GM21576 (cell line): ENCODE measurements around the gene CCDC88B.

Source experiments
- ATAC-seq: cut with Tn5 transposase; IDR thresholded peaks from one replicate; pipeline ENCODE4 v1.9.1; 2021; ENCODE audit warnings: mild to moderate bottlenecking, moderate library complexity; ENCODE audit not compliant: unreplicated experiment

CCDC88B gene

GRCh38 chr11:64341851-64342791, 2.1 kb downstream of the CCDC88B start:
- peak; percentile 43 for ATAC-seq

GRCh38 chr11:64342869-64343745, 3.1 kb downstream of the CCDC88B start:
- no peak for ATAC-seq

DNA sequence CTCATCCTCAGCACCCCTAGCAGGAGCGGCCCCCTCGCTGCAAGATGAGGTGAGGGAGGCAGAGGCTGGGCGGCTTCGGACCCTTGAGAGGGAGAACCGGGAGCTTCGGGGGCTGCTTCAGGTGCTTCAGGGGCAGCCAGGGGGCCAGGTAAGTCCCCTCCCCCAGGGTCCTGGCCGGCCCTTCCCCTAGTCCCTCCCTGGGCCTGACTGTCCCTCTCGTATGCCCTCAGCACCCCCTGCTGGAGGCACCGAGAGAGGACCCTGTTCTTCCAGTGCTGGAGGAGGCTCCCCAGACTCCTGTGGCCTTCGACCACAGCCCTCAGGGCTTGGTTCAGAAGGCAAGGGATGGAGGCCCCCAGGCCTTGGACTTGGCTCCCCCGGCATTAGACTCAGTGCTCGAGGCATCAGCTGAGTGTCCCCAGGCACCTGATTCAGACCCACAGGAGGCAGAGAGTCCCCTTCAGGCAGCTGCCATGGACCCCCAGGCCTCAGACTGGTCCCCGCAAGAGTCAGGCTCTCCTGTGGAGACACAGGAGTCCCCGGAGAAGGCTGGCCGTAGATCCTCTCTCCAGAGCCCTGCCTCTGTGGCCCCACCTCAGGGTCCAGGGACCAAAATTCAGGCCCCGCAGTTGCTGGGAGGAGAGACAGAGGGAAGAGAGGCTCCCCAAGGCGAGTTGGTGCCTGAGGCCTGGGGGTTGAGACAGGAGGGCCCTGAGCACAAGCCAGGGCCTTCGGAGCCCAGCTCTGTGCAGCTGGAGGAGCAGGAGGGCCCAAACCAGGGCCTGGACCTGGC, 4.0 kb downstream of the CCDC88B start:
- no peak for ATAC-seq

DNA sequence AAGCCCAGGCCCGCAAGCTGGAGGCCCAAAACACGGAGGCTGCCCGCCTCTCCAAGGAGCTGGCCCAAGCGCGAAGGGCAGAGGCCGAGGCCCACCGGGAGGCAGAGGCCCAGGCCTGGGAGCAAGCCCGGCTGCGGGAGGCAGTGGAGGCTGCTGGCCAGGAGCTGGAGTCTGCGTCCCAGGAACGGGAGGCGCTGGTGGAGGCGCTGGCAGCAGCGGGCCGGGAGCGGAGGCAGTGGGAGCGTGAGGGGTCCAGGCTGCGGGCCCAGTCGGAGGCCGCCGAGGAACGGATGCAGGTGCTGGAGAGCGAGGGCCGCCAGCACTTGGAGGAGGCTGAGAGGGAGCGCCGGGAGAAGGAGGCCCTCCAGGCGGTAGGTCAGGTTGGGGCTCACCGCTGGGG, 4.8 kb downstream of the CCDC88B start:
- ATAC-seq: no peak

DNA sequence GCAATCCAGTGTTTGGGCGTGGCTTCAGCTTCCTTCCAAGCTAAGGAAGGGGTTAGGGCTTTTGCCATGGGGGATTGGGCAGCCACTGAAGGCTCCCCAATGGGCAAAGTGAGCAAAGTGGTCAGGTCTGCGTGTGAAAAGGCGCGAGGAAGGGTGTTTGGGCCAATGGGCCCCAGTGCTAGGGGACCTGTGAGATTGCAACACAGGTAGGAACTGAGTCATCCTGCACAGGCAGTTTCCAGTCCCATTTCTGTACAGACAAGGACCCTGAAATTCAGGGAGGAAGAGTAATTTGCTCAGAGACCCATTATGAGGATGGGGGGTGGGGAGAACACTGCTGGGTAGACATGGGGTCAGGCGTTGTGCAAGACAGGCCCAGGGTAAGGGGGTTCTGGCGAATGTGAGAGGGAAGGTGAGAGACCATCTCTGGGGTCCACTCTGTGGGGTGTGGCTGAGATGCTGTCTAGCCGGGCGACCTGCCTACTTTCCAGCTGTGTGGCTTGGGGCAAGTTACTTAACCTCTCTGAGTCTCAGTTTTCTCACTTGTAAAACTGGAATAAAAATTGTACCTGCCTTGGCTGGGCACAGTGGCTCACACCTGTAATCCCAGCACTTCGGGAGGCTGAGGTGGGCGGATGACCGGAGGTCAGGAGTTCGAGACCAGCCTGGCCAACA, 7.3 kb downstream of the CCDC88B start:
- no peak for ATAC-seq

- ATAC-seq: no peak
Measured at GRCh38 chr11:64348383-64349024, 8.5 kb downstream of the CCDC88B start.

GRCh38 chr11:64349025-64349387, 9.0 kb downstream of the CCDC88B start:
- no peak for ATAC-seq

GRCh38 chr11:64349404-64349803, 9.4 kb downstream of the CCDC88B start:
- no peak for ATAC-seq

DNA sequence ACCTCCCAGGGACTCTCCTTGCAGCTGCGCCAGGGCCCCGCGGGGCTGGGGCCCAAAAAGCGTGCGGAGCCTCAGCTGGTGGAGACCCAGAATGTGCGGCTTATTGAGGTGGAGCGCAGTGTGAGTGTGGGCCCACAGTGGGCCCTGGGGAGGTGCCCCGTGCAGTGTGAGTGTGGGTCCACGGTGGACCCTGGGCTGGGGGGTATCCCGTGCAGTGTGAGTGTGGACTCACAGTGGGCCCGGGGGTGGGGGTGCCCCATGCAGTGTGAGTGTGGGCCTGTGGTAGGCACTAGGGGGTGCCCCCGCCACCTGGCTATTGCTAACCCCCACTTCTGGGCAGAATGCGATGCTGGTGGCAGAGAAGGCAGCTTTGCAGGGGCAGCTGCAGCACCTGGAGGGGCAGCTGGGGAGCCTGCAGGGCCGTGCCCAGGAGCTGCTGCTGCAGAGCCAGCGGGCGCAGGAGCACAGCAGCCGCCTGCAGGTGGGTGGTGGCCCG, 11.2 kb downstream of the CCDC88B start:
- ATAC-seq: no peak

DNA sequence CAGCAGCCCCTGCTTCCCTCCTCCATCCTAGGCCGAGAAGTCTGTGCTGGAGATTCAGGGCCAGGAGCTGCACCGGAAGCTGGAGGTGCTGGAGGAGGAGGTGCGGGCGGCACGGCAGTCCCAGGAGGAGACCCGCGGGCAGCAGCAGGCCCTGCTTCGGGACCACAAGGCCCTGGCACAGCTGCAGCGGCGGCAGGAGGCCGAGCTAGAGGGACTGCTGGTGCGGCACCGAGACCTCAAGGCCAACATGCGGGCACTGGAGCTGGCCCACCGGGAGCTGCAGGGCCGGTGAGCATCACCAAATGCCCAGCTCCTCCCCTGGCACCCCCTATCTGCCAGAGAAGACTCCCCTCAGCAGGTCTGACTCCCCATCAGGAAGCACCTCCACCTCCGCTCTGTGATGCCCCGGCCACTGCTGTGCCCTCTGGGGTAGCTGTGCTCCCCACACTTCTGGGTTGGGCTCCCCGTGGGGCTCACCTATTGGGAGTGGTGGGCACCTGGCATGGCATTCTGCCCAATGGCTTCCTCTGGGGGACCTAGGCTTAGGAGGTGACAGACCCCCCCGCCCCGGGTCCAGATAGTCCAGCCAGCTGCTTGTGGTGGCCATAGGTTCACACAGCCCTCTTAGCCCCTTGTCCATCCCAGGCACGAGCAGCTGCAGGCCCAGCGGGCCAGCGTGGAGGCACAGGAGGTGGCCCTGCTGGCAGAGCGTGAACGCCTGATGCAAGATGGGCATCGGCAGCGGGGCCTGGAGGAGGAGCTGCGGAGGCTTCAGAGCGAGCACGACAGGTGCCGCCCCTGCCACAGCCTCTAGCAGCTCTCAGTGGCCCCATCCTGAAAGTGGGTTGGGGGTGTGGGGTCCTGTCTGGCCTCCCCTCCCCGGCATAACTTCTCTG, 12.3 kb downstream of the CCDC88B start:
- ATAC-seq: no peak

- ATAC-seq: no peak
Measured at GRCh38 chr11:64352995-64353714, 13.2 kb downstream of the CCDC88B start.

DNA sequence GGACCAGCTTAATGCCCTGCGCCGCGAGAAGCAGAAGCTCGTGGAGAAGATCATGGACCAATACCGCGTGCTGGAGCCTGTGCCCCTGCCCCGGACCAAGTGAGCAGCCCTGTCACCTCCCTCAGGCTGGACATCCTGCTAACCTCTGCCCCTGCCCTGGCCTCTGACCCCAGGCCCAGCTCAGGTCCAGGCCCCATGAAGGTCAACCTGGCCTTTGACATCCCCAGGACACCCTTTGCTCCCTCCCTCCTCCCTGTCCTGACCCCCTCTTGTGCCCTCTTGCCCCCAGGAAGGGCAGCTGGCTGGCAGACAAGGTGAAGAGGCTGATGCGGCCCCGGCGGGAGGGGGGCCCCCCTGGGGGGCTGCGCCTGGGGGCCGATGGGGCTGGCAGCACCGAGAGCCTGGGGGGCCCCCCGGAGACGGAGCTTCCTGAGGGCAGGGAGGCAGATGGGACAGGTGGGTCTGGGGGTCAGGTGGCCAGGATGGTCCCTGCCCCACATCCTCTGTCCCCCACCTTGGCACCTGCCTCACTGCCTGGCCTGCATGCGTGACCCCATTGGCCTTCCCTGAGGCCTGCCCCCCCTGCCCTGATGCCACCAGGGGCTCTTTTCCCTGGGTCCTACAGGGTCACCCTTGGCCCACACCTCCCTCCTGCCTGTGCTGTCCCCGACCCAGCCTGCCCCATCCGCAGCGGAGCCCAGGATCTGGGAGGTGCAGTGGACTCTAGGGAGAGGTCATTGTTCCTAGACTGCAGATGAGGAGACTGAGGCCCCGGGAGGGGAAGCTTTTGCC, 13.9 kb downstream of the CCDC88B start:
- no peak for ATAC-seq

DNA sequence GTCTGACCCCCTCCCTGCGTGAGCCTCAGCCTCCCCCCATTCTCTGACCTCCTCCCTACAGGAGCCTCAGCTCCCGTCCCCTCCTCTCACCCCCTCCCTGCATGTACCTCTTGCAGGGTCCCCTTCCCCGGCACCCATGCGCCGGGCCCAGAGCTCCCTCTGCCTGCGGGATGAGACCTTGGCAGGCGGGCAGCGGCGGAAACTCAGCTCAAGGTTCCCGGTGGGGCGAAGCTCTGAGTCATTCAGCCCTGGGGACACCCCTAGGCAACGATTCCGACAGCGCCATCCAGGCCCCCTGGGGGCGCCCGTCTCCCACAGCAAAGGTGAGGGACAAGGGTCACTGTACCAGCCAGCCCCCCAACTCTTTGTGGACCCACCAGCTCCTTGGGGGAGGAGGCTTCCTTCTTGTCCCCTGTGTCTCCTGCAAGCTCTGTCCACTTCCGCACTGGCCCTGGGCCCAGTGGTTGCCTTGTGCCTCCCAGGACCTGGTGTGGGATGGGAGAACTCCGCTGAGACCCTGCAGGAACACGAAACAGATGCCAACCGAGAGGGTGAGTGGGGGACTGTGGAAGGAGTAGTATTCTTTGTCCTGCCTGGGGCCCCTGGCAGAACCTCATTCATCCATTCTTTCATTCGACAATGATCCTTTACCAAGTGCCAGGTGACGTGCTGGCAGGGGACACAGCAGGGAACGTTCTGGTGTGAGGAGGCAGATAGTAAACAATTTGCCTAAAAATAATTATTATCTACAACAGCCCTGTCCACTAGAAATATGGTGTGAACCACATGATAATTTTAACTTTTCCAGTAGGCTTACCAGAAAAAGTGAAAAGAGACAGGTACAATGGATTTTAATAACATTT, 15.3 kb downstream of the CCDC88B start:
- no peak for ATAC-seq

DNA sequence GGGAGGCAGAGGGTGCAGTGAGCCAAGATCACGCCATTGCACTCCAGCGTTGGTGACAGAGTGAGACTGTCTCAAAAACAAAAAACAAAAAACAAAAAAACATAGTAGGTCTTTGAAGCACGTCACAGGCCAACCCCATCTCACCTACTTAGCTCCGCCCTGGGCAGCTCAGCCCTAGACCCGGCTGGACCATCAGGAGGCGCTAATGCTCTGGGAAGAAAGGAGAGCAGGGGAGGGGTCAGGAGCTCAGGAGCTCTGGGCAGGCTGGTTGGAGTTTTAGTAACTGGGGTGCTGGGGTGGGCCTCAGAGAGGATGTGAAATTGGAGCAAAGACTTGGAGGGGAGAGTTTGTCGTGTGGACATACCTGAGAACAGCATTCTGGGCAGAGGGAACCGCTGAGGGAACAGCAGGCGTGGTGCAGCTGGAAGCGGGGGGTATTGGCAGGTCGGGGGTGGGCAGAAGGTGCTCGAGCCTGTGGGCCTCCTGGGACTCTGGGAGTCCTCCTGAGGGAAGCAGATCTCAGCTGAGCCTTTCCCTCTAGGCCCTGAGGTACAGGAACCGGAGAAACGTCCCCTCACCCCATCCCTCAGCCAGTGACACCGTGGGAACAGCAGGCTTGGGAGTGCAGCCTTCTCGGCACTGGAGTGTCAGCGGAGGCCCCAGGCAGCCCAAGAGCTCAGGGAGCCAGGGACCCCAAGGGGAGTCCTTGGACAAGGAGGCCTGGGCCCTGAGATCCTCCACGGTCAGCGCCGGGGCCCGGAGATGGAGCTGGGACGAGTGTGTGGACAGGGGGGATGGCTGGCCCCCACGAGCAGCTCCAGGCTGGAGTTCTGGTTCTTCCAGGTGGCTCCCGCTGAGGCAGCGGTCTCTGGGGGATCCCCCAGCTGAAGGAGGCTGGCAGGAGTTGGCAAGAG, 16.8 kb downstream of the CCDC88B start:
- ATAC-seq: no peak

- ATAC-seq: no peak
Measured at GRCh38 chr11:64357446-64357845, 17.4 kb downstream of the CCDC88B start.
